Left renal cortex interstitium (tissue), 4 donors: ENCODE data around the gene APOBEC4. TPM values are rescaled to one million over a fixed set of nuclear protein-coding genes. Genes with fewer than 3 reads are reported as not detected.
"Not testable (repeated sequence)": the region's sequence is repeated elsewhere in the genome, so short reads cannot be mapped to it uniquely, and the experiment has no call there.

Experiments used
- DNase-seq, 4 donors: peaks; one replicate each; pipeline ENCODE4 v3.0.0-alpha.2; 2013; ENCODE audit warnings: low read depth in 4 of 4, low spot score in 2 of 4, missing footprints in 1 of 4
- polyA plus RNA-seq, 4 donors: library from polyadenylated mRNA; unstranded; fragments of 120-200 nt; gene quantifications; one replicate each; pipeline ENCODE4 v1.2.1, GENCODE V29; 2013; ENCODE audit not compliant: insufficient read length in 4 of 4

Gene APOBEC4
- not detected for polyA plus RNA-seq

GRCh38 chr1:183652547-183653461 is at the start of gene APOBEC4:
Gene APOBEC4 (minus strand): TSS chr1:183653316. CDS start chr1:183648781, 4,535 bp downstream.
- DNase-seq = no peak

- DNase-seq = no peak
Measured at GRCh38 chr1:183702813-183703198, 49.7 kb upstream of the APOBEC4 start.

- DNase-seq = no peak
Measured at GRCh38 chr1:183702087-183702812, 49.1 kb upstream of the APOBEC4 start.

- DNase-seq = peak in 1 of 4 donors; percentile 28
Measured at GRCh38 chr1:183699616-183700160, 46.6 kb upstream of the APOBEC4 start.

GRCh38 chr1:183697814-183698590 is 44.9 kb upstream of the APOBEC4 start:
- DNase-seq = no peak

GRCh38 chr1:183696981-183697380 is 43.9 kb upstream of the APOBEC4 start:
- DNase-seq = no peak

- DNase-seq = no peak
Measured at GRCh38 chr1:183694755-183695154, 41.6 kb upstream of the APOBEC4 start.

GRCh38 chr1:183694066-183694465 is 41.0 kb upstream of the APOBEC4 start:
- no peak for DNase-seq

- DNase-seq = no peak
Measured at GRCh38 chr1:183693521-183693920, 40.4 kb upstream of the APOBEC4 start.

GRCh38 chr1:183689762-183690204 is 36.7 kb upstream of the APOBEC4 start:
- DNase-seq = no peak

GRCh38 chr1:183688341-183689060 is 35.4 kb upstream of the APOBEC4 start:
- no peak for DNase-seq

- no peak for DNase-seq
Measured at GRCh38 chr1:183687546-183688304, 34.6 kb upstream of the APOBEC4 start.

- no peak for DNase-seq
Measured at GRCh38 chr1:183686229-183686628, 33.1 kb upstream of the APOBEC4 start.

- no peak for DNase-seq
Measured at GRCh38 chr1:183685112-183685713, 32.1 kb upstream of the APOBEC4 start.

- DNase-seq = not testable (repeated sequence)
Measured at GRCh38 chr1:183679363-183679762, 26.2 kb upstream of the APOBEC4 start.

GRCh38 chr1:183678819-183679218 is 25.7 kb upstream of the APOBEC4 start:
- no peak for DNase-seq

GRCh38 chr1:183676586-183677189 is 23.6 kb upstream of the APOBEC4 start:
- DNase-seq = no peak

- DNase-seq = no peak
Measured at GRCh38 chr1:183675883-183676585, 22.9 kb upstream of the APOBEC4 start.
